ENCODE data around the gene SLC25A48.

The SLC25A48 gene

DNA sequence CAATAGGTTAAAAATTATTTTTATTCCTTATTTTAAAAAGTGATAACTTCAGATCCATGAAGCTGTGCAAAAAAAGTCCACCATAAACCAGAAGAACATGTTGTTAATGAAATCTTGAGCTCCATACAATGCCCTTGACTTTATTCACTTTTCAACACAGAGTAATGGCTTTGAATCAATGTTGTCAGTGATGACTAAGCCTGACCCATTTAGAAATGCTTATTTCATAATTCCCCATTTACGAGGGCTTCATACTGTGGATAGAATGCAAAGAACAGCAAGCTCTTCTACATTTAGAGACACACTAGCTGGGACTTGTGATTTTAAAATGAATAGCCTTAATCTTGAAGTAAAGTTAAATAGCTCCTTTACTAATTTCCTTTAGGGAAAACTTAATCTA is 86.9 kb downstream of the SLC25A48 start:
- Histone ChIP-seq H3K27me3 (ENCODE audit: control insufficient read depth, low read length) (peaks cover 24% of the 10 kb centered on the region), H3K4me3 (ENCODE audit: low read length) (no peak overlapping the region)
- TF ChIP-seq EZH2phosphoT487 (IDR thresholded peaks at IDR 0.05; ENCODE audit: borderline replicate concordance, low read length) = no peak
- TF ChIP-seq CTCF (IDR thresholded peaks at IDR 0.05; ENCODE audit: low read depth, low read length, poor library complexity, severe bottlenecking) = no peak

GRCh38 chr5:135930029-135930948 is 95.8 kb downstream of the SLC25A48 start:
- Histone ChIP-seq H3K9me3 (ENCODE audit: control insufficient read depth, insufficient read depth, low read length) (no peaks in the 10 kb centered on the region), H3K4me3 (ENCODE audit: low read length) (no peak overlapping the region), H3K9me2 (replicated peaks; ENCODE audit: control insufficient read depth, low read length) (no peaks in the 10 kb centered on the region), H4K20me1 (ENCODE audit: control insufficient read depth, insufficient read depth, low read depth, low read length) (no peaks in the 10 kb centered on the region), H3K27ac (ENCODE audit: low read depth, low read length) (no peak overlapping the region), H3K4me2 (ENCODE audit: low read length) (no peak overlapping the region), H3K27me3 (ENCODE audit: control insufficient read depth, low read length) (peaks cover 8% of the 10 kb centered on the region; the same call in 1 of the 2 replicates), H3K4me1 (ENCODE audit: control insufficient read depth, low read length) (no peaks in the 10 kb centered on the region), H3K79me2 (ENCODE audit: control insufficient read depth, low read length) (no peaks in the 10 kb centered on the region), H3F3A (ENCODE audit: control insufficient read depth, insufficient read depth) (no peaks in the 10 kb centered on the region), H3K36me3 (ENCODE audit: control insufficient read depth, low read length) (no peaks in the 10 kb centered on the region)
- TF ChIP-seq CTCF (IDR thresholded peaks at IDR 0.05; ENCODE audit: low read depth, low read length, poor library complexity, severe bottlenecking) (no peak), EZH2phosphoT487 (IDR thresholded peaks at IDR 0.05; ENCODE audit: borderline replicate concordance, low read length) (no peak)

More for the DNA sequence above, 86.9 kb downstream of the SLC25A48 start:
- Histone ChIP-seq H3K36me3 (ENCODE audit: control insufficient read depth, low read length) (no peaks in the 10 kb centered on the region), H3F3A (ENCODE audit: control insufficient read depth, insufficient read depth) (no peaks in the 10 kb centered on the region), H3K9me2 (replicated peaks; ENCODE audit: control insufficient read depth, low read length) (no peaks in the 10 kb centered on the region), H3K4me1 (ENCODE audit: control insufficient read depth, low read length) (no peaks in the 10 kb centered on the region), H4K20me1 (ENCODE audit: control insufficient read depth, insufficient read depth, low read depth, low read length) (no peaks in the 10 kb centered on the region), H3K79me2 (ENCODE audit: control insufficient read depth, low read length) (no peaks in the 10 kb centered on the region), H3K9me3 (ENCODE audit: control insufficient read depth, insufficient read depth, low read length) (no peaks in the 10 kb centered on the region), H3K4me2 (ENCODE audit: low read length) (no peak overlapping the region), H3K27ac (ENCODE audit: low read depth, low read length) (no peak overlapping the region)

DNA sequence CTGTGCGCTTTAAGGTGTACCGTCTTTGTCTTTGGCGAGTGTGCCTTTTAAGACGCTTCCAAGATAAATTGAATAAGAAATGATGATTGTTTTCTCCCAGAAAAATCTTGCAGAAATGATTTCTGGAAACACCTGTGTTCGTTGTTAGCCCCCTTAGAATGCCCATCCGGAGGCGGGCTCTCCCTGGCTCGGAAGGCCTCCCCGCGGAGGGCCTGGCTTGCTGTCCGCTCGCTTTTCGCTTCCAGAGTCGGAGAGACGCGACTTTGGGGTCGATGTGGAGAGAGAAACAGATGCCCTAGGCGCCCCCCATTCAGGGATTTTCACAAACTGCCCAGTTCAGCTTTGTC is 96.5 kb downstream of the SLC25A48 start:
- H3K4me1 ChIP-seq (ENCODE audit: control insufficient read depth, low read length) = no peaks in the 10 kb centered on the region
- no peaks in the 10 kb centered on the region for H3K9me3 ChIP-seq (ENCODE audit: control insufficient read depth, insufficient read depth, low read length)
- peaks cover 5% of the 10 kb centered on the region; the same call in 1 of the 2 replicates for H3K27me3 ChIP-seq (ENCODE audit: control insufficient read depth, low read length)
- no peak overlapping the region for H3K4me2 ChIP-seq (ENCODE audit: low read length)
- H3F3A ChIP-seq (ENCODE audit: control insufficient read depth, insufficient read depth) = no peaks in the 10 kb centered on the region
- no peak overlapping the region for H3K4me3 ChIP-seq (ENCODE audit: low read length)
- no peak overlapping the region for H3K27ac ChIP-seq (ENCODE audit: low read depth, low read length)
- H3K9me2 ChIP-seq (replicated peaks; ENCODE audit: control insufficient read depth, low read length) = no peaks in the 10 kb centered on the region
- no peaks in the 10 kb centered on the region for H3K36me3 ChIP-seq (ENCODE audit: control insufficient read depth, low read length)
- no peaks in the 10 kb centered on the region for H3K79me2 ChIP-seq (ENCODE audit: control insufficient read depth, low read length)
- TF ChIP-seq CTCF (IDR thresholded peaks at IDR 0.05; ENCODE audit: low read depth, low read length, poor library complexity, severe bottlenecking) = no peak
- TF ChIP-seq EZH2phosphoT487 (IDR thresholded peaks at IDR 0.05; ENCODE audit: borderline replicate concordance, low read length) = no peak
- no peaks in the 10 kb centered on the region for H4K20me1 ChIP-seq (ENCODE audit: control insufficient read depth, insufficient read depth, low read depth, low read length)

Measured in DOHH2 (cell line).